Measurements from ENCODE around the gene SLC25A29. TPM values are rescaled to one million over a fixed set of nuclear protein-coding genes. Genes with fewer than 3 reads are reported as not detected.

The SLC25A29 gene
- total and polyA plus RNA-seq, 2 of the 13 experiments (the other 11 are each of a cell fraction or from before 2014, with no cell fraction given), result 12.2 to 17.2 TPM

DNA sequence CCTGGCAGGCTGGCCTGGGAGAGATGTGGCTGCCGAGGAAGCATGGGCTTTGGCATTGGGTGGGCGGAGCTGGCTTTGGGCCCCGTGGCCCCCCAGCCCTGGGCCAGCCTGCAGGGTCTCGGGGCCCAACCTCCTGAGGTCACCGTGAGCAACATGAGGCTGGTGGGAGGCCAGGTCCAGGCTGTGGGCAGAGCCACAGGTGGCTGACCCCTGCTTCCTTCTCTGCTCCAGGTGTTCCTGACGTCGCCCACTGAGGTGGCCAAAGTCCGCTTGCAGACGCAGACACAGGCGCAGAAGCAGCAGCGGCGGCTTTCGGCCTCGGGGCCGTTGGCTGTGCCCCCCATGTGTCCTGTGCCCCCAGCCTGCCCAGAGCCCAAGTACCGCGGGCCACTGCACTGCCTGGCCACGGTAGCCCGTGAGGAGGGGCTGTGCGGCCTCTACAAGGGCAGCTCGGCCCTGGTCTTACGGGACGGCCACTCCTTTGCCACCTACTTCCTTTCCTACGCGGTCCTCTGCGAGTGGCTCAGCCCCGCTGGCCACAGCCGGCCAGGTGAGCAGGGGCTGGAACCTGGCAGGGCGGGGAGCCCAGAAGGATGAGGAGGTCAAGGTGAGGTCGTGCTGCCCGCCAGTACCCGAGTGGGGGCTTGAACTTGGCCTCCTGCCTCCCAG is 22.4 kb upstream of the SLC25A29 start (continued):
- TF ChIP-seq, protein P1, sequence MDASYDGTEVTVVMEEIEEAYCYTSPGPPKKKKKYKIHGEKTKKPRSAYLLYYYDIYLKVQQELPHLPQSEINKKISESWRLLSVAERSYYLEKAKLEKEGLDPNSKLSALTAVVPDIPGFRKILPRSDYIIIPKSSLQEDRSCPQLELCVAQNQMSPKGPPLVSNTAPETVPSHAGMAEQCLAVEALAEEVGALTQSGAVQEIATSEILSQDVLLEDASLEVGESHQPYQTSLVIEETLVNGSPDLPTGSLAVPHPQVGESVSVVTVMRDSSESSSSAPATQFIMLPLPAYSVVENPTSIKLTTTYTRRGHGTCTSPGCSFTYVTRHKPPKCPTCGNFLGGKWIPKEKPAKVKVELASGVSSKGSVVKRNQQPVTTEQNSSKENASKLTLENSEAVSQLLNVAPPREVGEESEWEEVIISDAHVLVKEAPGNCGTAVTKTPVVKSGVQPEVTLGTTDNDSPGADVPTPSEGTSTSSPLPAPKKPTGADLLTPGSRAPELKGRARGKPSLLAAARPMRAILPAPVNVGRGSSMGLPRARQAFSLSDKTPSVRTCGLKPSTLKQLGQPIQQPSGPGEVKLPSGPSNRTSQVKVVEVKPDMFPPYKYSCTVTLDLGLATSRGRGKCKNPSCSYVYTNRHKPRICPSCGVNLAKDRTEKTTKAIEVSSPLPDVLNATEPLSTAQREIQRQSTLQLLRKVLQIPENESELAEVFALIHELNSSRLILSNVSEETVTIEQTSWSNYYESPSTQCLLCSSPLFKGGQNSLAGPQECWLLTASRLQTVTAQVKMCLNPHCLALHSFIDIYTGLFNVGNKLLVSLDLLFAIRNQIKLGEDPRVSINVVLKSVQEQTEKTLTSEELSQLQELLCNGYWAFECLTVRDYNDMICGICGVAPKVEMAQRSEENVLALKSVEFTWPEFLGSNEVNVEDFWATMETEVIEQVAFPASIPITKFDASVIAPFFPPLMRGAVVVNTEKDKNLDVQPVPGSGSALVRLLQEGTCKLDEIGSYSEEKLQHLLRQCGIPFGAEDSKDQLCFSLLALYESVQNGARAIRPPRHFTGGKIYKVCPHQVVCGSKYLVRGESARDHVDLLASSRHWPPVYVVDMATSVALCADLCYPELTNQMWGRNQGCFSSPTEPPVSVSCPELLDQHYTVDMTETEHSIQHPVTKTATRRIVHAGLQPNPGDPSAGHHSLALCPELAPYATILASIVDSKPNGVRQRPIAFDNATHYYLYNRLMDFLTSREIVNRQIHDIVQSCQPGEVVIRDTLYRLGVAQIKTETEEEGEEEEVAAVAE (CRISPR knock-in tag; IDR thresholded peaks at IDR 0.05; ENCODE audit: borderline replicate concordance), result no peak
- TF ChIP-seq FIP1L1 (IDR thresholded peaks at IDR 0.05; ENCODE audit: borderline replicate concordance, insufficient read depth, low read depth, low read length) (no peak), ASH2L (IDR thresholded peaks at IDR 0.05; ENCODE audit: insufficient read length, low read depth, low read length) (no peak), KAT8 (CRISPR knock-in tag; IDR thresholded peaks at IDR 0.05) (peak; percentile 52; the same call in 1 of the 2 replicates), ZNF138 (CRISPR knock-in tag; IDR thresholded peaks at IDR 0.05; ENCODE audit: low read depth) (0 out of 2 replicates have a peak, but pooled peaks have one; percentile 45), ZNF451 (CRISPR knock-in tag; IDR thresholded peaks at IDR 0.05) (peak; percentile 64; the same call in 1 of the 2 replicates), ZNF780A (CRISPR knock-in tag; IDR thresholded peaks at IDR 0.05) (no peak), ZNF331 (CRISPR knock-in tag; IDR thresholded peaks at IDR 0.05) (peak; percentile 31), PPARG (CRISPR knock-in tag; conservative IDR thresholded peaks at IDR 0.05) (no peak), ZFP90 (CRISPR knock-in tag; IDR thresholded peaks at IDR 0.05; ENCODE audit: borderline replicate concordance) (0 out of 2 replicates have a peak, but pooled peaks have one; percentile 50), HES4 (CRISPR knock-in tag; IDR thresholded peaks at IDR 0.05; ENCODE audit: borderline replicate concordance) (peak; percentile 13; the same call in 1 of the 2 replicates)
- TF ChIP-seq, protein P2, sequence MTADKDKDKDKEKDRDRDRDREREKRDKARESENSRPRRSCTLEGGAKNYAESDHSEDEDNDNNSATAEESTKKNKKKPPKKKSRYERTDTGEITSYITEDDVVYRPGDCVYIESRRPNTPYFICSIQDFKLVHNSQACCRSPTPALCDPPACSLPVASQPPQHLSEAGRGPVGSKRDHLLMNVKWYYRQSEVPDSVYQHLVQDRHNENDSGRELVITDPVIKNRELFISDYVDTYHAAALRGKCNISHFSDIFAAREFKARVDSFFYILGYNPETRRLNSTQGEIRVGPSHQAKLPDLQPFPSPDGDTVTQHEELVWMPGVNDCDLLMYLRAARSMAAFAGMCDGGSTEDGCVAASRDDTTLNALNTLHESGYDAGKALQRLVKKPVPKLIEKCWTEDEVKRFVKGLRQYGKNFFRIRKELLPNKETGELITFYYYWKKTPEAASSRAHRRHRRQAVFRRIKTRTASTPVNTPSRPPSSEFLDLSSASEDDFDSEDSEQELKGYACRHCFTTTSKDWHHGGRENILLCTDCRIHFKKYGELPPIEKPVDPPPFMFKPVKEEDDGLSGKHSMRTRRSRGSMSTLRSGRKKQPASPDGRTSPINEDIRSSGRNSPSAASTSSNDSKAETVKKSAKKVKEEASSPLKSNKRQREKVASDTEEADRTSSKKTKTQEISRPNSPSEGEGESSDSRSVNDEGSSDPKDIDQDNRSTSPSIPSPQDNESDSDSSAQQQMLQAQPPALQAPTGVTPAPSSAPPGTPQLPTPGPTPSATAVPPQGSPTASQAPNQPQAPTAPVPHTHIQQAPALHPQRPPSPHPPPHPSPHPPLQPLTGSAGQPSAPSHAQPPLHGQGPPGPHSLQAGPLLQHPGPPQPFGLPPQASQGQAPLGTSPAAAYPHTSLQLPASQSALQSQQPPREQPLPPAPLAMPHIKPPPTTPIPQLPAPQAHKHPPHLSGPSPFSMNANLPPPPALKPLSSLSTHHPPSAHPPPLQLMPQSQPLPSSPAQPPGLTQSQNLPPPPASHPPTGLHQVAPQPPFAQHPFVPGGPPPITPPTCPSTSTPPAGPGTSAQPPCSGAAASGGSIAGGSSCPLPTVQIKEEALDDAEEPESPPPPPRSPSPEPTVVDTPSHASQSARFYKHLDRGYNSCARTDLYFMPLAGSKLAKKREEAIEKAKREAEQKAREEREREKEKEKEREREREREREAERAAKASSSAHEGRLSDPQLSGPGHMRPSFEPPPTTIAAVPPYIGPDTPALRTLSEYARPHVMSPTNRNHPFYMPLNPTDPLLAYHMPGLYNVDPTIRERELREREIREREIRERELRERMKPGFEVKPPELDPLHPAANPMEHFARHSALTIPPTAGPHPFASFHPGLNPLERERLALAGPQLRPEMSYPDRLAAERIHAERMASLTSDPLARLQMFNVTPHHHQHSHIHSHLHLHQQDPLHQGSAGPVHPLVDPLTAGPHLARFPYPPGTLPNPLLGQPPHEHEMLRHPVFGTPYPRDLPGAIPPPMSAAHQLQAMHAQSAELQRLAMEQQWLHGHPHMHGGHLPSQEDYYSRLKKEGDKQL (CRISPR knock-in tag; IDR thresholded peaks at IDR 0.05; ENCODE audit: low read depth), result no peak
- TF ChIP-seq, protein P3, sequence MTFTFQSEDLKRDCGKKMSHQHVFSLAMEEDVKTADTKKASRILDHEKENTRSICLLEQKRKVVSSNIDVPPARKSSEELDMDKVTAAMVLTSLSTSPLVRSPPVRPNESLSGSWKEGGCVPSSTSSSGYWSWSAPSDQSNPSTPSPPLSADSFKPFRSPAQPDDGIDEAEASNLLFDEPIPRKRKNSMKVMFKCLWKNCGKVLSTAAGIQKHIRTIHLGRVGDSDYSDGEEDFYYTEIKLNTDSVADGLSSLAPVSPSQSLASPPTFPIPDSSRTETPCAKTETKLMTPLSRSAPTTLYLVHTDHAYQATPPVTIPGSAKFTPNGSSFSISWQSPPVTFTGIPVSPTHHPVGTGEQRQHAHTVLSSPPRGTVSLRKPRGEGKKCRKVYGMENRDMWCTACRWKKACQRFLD (CRISPR knock-in tag; IDR thresholded peaks at IDR 0.05; ENCODE audit: borderline replicate concordance), result no peak
- TF ChIP-seq, protein P4, sequence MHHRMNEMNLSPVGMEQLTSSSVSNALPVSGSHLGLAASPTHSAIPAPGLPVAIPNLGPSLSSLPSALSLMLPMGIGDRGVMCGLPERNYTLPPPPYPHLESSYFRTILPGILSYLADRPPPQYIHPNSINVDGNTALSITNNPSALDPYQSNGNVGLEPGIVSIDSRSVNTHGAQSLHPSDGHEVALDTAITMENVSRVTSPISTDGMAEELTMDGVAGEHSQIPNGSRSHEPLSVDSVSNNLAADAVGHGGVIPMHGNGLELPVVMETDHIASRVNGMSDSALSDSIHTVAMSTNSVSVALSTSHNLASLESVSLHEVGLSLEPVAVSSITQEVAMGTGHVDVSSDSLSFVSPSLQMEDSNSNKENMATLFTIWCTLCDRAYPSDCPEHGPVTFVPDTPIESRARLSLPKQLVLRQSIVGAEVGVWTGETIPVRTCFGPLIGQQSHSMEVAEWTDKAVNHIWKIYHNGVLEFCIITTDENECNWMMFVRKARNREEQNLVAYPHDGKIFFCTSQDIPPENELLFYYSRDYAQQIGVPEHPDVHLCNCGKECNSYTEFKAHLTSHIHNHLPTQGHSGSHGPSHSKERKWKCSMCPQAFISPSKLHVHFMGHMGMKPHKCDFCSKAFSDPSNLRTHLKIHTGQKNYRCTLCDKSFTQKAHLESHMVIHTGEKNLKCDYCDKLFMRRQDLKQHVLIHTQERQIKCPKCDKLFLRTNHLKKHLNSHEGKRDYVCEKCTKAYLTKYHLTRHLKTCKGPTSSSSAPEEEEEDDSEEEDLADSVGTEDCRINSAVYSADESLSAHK (CRISPR knock-in tag; IDR thresholded peaks at IDR 0.05; ENCODE audit: borderline replicate concordance), result no peak
